GM18868 (cell line): ENCODE data around the gene MCAM.
A peak's percentile ranks its signal among the peaks of the same experiment; 100 is the strongest.

ENCODE experiments used
- ATAC-seq: cut with Tn5 transposase; IDR thresholded peaks from one replicate; pipeline ENCODE4 v1.9.1; 2021; ENCODE audit warnings: mild to moderate bottlenecking, moderate library complexity; ENCODE audit not compliant: unreplicated experiment

The MCAM gene

DNA sequence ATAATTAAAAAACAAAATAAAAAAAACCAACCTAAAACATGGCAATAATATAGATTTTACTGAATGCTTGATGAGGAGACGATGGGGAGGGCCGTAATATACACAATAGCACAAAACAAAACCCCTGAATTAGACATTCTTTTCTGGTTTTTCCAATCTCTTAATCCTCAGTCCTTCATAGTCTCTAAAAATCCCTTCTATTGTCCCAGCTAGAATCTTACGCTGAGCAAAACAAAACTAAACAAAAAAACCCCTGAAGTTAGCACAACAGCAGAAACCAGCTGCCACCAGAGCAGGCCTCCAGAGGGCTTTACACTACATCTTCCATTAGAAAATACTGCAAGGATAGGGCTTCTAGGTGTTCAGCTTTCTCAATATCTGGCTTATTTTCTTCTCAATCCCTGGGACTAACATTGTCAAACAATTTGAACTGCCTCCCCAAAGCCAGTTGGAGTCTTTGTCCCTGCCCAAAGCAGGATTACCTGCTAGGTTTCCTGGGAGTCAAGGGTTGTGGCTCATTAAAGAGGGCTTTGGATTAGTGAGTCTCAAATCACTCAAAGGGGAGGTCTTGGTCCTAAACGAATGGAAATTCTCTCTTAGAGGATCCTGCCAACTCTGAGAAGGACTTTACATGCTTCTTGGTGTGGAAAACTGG, 15.3 kb upstream of the MCAM start:
- no peak for ATAC-seq

DNA sequence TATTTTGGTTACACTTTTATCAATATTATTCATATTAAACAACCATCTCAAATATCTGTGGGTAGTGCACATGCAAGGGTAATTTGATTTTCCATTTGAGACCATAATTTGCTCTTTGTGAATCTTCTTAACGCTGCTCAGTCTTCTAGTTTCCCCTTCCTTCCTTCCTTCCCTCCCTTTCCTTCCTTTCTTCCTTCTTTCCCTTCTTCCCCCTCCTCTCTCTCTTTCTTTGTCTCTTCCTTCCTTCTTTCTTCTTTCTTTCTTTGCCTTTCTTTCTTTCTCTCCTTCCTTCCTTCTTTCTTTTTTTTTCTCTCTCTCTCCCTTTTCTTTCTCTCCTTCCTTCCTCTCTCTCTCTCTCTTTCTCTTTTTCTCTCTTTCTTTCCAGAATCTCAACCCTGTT, 13.3 kb upstream of the MCAM start:
- ATAC-seq: no peak

DNA sequence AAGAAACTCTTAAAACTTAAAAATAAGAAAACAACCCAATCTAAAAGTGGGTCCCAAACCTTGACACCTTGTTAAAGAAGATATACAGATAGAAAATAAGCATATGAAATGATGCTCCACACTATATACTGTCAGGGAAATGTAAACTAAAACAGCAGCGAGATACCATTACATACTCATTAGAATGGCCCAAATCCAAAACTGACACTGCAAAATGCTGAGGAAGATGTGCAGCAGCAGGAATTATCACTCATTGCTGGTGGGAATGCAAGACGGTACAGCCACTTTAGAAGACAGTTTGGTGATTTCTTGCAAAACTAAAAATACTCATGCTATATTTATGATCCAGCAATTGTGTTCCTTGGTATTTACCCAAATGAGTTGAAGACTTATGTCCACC, 12.4 kb upstream of the MCAM start:
- ATAC-seq: no peak

DNA sequence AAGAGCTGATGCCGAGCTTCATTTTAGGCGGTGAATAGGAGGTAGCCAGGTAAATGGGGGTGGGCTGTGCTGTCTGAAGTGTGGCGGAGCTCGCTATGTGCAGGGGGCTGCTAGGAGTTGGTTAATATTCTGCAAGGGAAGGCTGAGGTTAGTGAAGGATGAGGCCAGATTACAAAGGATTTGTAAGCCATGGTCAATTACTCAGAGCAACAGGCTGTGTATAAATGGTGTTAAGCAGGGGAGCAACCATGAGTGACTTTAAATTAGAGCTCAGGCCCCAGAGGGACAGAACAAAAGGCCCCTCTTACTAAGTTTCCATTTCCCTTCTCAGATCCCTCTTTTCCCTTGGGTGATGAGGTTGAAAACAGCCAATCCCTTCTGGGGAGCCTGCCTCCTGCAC, 7.3 kb upstream of the MCAM start:
- ATAC-seq: no peak

DNA sequence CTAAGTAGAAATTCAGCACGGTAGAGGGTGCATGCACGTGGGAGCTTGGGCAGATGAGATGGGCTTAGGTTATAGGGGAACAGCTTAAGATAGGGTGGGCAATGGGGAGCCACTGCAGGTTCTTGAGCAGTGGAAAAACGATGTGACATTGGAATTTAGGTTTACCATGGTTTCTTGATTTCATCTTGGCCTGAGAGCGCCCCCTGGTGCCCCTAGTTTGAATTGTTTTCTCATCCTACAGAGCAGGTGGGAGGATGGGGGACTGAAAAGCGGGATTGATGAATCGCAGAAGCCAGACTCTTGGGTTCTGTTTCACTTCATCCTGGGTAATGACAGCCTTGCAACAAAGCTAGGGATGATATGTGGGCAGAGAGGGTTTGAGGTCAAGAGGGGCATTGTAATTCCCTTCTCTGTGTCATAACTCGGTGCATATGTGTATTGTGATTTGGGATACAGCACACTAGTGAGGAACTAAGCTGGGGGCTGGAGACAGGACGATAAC, 6.7 kb upstream of the MCAM start:
- no peak for ATAC-seq

DNA sequence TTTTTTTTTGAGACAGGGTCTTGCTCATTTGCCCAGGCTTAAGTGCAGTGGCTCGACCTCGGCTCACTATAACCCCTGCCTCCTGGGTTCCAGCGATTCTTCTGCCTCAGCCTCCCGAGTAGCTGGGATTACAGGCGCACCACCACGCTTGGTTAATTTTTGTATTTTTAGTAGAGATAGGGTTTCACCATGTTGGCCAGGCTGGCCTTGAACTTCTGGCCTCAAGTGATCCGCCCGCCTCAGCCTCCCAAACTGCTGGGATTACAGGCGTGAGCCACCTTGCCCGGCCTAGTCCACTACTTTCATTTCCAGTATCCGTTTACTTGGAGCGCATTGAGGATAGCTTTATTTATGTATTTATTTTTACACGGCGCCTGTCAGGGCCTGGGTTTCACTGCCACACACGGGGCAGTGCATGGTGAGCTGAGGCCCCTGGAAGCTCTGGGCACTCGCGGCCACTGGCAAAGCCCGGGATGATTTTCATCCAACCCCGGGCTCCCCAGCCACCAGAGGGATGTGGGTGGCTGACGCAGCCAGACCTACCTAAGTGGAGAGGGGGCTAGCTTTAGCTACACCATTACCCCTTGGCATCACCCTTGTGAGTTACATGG, 6.1 kb upstream of the MCAM start:
- no peak for ATAC-seq

DNA sequence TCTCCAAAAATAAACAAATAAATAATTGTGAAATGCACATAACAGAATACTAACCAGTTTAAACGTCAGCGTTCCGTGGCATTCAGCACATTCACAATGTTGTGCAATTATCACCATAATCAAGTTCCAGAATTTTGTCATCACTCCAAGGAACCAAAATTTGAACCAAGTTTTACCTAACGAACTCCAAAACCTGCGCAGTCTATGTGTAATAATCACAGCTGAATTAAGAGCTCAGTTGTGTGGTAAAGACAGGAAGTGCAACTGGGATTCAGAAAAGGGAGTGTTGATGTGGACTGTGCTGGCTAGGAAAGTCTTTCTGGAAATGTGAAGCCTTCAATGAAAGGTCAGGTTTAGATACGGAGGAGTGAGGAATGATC, 5.4 kb upstream of the MCAM start:
- no peak for ATAC-seq

DNA sequence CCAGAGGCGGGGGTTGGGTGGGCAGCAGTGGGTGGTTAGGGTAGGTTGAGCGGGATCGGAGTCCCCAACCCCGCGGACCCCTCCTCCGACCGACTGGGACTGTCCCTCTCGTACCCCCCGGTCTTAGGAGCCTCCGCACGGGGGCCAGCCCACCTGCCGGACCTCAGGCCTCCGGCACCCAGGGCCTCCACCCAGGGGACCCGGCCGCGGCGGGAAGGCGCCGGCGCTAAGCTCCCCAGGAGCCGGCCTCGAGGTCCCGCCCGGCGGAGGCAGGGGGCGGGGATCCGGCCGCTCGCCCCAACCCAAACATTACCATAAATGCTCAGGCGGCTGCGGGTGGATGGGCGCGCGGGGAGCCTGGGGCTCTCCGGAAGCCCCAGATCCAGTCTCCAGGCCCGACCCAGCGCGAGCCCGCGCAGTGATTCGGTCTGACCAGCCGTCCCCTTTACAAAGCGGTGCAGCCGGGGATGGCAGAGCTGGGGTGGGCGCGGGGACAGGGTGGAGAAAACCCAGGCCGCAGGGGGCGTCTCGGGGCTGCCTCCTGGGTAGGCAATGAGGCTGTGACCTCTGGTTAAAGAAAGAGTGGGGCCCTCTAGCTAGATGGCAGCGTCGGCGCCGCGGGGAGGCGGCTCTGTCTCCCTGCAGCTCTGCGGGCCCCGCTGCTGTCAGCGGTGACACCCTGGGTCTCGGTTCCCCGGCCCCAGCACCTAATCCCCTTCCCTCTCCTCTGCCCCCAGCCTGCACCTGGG, 4.0 kb upstream of the MCAM start:
- peak; percentile 46 for ATAC-seq

DNA sequence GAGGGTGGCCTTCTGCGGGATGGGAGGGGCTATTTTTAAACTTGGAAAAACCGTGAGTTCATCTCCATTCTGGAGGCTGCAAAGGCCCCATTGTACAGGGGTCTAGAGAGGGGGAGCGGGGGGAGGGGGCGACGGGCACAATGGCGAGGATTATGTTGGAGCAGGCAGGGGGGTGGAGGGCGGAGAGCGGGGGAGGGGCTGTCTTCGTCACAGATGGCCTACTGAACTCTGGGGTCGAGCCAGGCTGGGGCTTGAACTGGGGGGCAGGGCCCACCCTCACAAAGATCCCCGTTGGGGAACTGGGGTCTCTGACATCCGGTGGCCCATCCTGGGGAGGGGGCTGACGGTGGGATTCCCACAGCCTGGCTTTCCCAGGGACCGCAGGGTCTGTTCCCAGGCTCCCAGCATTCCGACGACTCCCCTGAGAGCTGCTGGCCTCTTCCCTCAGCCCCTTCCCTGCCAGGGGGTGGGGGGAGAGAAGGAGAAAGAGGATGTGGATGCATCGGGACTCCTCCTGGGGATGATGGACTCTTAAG, 3.4 kb upstream of the MCAM start:
- no peak for ATAC-seq

DNA sequence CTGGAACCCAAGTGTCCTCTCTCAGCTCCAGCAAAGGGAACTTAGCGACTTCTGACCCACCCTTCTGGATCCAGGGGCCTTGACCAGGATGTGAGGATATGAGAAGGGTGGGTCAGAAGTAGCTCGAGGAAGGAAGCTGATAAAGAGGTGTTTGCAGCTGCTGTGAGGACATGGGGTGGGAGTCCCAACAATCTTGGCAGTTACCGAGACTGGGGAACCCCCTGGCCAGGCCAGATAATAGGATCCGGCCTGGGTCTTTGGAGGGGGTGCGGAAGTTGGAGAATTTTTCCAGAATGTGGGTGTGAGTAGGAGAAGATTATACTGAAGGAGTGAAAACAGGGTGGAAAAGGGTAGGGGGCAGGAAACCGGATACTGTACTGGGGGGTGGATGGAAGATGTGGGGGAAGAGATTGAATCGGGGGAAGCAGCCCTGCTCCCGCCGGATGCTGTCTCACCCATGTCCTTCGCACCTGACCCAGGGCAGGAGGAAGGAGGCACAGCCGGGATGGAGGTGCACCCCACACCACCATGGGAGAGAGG, 2.8 kb upstream of the MCAM start:
- ATAC-seq: no peak

DNA sequence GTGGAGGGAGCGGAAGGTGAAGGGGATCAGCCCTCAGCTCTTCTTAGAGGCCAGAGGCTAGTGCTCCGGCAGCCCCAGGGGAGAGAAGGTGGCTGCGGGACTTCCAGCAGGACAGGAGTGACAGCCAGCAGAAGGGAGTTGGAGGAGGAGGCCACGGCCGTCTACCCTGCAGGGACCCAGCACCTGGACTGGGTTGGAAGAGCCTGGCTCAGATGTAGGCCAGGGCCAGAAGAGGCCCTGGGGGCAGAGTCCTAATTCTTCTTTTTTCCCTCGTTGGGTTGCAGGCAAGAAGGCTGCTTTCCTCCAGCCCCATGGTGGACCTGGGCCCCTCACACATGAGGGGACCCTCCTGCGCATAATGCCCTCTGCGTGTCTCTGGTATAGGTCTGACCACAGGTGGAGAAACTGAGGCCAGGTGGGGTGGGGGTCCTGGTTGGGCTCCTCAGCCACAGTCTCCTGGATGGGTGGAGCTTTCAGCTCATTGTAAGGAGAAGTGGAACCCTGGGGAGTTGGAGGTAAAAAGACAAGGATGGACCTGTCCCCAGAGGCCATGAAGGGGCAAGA, 2.3 kb upstream of the MCAM start:
- ATAC-seq: no peak

DNA sequence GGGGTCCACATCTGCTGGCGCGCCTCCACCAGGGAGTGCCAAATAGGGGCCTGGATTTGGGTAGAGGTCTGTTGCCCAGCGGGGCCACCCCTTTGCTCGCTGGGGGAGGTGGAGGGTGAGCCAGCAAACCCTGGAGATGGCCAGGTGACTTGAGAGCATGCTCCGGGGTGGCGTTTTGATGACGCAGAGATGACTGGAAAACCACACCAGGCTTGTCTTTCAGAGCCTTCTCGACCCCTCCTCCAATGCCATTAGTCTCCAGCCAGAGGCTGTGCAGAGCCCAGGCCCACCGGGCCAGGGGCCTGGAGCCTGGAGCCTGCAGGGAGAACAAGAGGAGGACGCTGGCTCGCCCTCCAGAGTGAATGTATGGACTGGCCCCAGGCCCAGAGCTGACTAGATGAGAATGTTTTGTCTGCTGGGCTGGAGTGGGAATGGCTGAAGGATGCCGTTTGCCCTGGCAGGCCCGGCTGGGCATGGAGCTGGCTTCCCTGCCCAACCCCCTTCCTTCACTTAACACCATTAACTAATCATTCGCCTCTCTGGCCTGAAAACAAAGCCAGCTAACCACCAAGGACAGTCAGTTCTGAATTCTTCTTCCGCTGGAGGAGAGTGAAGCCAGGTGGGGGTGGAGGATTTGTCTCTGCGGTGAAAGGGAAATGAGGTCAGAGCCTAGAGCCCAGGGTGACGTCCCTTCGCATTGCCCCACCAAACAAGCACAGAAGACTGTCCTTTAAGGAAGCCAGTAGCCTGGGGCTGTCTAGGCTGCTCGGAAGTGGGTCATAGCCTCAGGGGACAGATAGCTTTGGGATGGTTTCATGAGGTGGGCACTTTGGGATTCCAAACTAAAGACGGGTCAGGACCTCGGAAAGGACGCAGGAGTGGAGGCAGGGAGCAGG, 1.6 kb upstream of the MCAM start:
- no peak for ATAC-seq

DNA sequence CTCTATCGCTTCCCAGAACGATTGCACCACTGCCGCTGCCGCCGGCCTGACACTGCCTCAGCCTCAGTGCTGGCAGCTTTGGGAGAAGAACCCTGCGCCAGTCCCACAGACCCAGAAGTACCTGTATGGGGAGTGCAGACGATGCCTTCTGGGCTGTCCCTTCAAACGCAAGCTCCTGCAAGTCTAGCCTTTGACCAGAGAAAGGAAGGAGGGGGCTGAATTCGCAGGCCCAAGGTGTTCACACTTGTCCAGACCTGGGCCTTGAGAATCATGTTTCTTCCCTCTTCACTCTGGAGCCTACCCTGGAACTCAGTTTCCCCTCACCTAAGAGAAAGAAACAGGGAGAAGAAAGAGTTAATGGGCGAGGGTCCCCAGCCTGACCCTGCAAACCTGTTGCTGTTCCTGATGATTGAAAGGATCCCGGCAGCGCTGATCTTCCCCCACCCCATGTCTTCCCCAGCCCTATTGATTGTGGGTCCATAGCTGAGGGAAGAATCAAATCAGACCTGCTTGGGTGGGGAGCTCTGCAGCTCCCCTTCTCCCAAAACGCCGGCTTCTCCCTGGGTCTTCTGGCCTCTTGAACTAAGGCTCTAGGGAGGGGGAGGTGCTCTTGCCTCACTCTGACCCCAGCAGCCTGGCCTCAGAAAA, 786 bp upstream of the MCAM start:
- no peak for ATAC-seq

DNA sequence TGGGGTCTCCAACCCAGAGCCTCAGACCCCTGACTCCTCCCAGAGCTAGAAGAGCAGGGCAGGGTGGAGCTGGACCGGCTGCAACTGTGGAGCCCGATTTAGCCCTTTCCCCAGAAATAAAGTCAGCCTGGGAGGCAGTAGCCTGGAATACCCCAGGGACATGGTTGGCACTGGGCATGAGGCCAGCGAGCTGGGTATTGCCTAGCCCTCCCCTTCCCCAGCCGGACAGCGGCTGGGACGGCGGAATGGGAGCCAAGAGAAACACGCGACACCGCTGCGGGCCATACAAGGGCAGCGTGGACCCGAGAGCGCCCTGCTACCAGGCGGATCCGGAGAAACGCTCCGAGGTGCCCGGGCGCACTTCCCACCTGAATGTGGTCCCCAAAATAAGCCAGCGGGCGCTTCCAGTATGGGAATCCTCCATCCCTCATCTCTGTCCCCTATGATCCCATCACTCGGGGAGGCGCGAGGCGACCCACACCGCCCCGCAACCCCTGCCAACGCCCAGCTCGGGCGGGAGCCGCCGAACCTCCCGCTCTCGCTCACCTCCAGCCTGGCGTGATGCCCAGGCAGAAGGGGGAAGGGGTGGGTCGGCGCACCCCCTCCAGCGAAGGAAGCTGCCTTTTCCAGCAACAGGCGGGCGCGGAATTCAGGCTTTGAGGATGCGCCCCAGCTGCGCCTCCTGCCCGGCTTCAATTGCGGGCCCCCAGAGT, 758 bp downstream of the MCAM start:
- no peak for ATAC-seq

DNA sequence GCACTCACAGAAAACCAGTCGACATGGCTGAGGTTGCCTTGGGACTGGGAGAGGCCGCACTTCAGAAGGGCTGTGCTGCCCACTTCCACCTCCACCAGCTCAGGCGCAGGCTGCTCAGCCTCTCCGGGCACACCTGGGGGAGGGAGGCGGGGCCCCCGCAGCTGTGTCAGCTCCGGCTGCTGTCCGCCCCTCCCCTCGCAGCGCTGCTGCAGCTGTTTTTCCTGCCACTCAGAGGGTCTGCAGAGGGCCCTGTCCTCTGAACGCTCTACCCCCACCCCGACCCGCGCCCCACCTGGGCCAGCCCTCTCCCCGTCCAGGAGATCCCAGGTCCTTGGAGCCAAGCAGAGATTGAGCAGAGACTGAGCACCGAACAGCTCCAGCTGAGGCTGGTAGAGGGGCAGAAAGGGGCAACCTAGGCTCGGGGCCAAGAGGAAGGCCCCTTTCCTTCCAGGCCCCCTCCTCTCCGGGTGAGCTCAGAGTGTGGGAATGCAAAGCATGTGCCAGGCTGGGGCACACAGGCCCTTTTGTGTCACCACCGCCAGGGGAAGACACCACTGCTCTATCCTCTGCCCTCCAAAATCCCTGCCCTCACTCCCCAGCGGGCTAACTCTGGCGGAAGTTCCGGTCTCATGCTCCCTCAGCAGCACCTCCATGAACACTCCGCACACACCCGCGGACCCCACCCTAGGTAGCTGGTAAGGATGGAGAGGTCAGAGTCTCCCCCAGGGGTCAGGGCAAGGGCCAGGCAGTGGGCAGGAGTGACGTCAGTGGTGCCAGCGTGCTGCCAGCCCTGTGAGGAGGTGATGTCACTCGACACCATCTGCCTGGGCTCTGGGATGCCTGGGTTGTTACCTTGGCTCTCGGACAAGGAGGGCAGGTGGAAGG, 1.6 kb downstream of the MCAM start:
- ATAC-seq: peak; percentile 43

DNA sequence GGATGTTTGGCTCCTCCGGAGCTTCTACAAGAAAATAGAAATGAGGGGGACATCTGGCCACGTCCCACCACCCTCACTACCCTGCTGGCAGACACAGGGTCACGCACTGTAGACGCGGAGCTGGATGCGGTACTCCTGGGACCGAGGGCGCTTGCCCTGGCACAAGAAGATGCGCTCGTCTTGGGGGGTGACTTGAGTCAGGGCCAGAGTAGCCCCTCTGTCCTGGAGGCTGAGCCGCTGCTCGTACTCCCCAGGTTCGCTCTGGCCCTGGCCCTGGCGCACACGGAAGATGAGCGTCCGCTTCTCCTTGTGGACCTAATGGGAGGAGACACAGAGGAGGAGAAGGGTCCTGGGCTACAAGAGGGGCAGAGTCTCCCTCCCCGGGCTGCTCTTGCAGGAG, 2.2 kb downstream of the MCAM start:
- no peak for ATAC-seq

DNA sequence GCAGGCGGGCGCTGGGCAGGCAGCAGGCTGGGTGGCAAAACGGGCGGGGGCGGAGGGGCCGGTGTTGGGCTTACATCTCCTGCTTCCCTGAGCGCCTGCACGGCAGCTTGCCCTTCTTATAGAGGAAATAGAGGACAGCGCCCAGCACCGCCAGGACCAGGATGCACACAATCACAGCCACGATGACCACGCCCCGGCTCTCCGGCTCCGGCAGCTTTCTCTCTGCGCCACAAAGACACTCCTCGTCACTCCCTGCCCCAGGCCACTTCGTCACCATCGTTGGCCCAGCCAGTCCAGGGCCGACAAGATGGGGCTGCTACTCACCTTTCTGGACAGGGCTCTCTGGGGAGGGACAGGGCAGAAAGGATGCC, 6.3 kb downstream of the MCAM start:
- no peak for ATAC-seq

DNA sequence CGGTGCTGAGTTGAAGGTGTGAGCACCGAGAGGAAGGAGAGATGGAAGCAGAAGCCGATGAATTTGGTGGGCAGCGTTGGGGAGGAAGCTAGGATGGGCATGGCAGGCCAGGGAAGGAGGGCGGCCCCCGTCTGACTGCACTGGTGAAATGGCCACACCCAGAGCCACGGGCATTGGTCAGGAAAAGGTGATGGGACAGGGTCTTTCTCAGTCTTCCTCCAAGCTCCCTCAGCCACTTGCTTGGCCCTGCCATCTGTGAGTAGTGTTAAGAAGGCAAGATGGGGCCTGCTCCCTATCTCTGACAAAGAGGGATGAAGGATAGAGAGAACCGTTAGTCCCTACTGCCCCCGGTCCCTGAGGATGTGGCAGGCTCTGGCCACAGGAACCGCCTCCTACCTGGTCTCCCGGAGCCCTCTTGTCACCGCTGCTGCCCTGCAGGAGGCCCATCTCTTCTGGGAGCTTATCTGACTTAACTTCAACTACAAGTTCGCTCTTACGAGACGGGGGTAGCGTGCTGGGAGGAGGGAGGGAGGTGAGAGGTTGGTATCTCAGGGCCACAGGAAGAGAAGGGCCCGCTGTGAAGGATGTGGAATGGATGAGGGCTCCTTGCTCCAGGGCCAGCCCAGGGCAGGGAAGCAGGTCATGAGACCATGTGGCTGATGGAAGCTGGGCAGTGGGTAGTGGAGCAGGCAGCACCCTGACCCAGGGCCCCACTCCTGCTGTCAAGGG, 6.8 kb downstream of the MCAM start:
- no peak for ATAC-seq
